ENCODE measurements around the gene PDGFD.

- TF ChIP-seq, protein P1, sequence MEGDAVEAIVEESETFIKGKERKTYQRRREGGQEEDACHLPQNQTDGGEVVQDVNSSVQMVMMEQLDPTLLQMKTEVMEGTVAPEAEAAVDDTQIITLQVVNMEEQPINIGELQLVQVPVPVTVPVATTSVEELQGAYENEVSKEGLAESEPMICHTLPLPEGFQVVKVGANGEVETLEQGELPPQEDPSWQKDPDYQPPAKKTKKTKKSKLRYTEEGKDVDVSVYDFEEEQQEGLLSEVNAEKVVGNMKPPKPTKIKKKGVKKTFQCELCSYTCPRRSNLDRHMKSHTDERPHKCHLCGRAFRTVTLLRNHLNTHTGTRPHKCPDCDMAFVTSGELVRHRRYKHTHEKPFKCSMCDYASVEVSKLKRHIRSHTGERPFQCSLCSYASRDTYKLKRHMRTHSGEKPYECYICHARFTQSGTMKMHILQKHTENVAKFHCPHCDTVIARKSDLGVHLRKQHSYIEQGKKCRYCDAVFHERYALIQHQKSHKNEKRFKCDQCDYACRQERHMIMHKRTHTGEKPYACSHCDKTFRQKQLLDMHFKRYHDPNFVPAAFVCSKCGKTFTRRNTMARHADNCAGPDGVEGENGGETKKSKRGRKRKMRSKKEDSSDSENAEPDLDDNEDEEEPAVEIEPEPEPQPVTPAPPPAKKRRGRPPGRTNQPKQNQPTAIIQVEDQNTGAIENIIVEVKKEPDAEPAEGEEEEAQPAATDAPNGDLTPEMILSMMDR (IDR thresholded peaks at IDR 0.05) = no peak
- TF ChIP-seq, protein P2, sequence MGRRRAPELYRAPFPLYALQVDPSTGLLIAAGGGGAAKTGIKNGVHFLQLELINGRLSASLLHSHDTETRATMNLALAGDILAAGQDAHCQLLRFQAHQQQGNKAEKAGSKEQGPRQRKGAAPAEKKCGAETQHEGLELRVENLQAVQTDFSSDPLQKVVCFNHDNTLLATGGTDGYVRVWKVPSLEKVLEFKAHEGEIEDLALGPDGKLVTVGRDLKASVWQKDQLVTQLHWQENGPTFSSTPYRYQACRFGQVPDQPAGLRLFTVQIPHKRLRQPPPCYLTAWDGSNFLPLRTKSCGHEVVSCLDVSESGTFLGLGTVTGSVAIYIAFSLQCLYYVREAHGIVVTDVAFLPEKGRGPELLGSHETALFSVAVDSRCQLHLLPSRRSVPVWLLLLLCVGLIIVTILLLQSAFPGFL (CRISPR knock-in tag; IDR thresholded peaks at IDR 0.05; ENCODE audit: borderline replicate concordance) = no peak
- TF ChIP-seq SMAD4 (CRISPR knock-in tag; IDR thresholded peaks at IDR 0.05) = no peak
- TF ChIP-seq SMAD3 (CRISPR knock-in tag; IDR thresholded peaks at IDR 0.05; ENCODE audit: borderline replicate concordance) = no peak
- TF ChIP-seq HMGA2 (CRISPR knock-in tag; IDR thresholded peaks at IDR 0.05) = no peak
- no peak for TF ChIP-seq CBFB (CRISPR knock-in tag; IDR thresholded peaks at IDR 0.05; ENCODE audit: low read depth)
- TF ChIP-seq, protein P3, sequence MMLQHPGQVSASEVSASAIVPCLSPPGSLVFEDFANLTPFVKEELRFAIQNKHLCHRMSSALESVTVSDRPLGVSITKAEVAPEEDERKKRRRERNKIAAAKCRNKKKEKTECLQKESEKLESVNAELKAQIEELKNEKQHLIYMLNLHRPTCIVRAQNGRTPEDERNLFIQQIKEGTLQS (CRISPR knock-in tag; conservative IDR thresholded peaks at IDR 0.05) = no peak
- TF ChIP-seq CREB1 (CRISPR knock-in tag; IDR thresholded peaks at IDR 0.05) = no peak
- TF ChIP-seq SP1 (CRISPR knock-in tag; conservative IDR thresholded peaks at IDR 0.05) = no peak
- no peak for TF ChIP-seq NFYB (CRISPR knock-in tag; conservative IDR thresholded peaks at IDR 0.05; ENCODE audit: low read depth)
- no peak for TF ChIP-seq ARID4B (CRISPR knock-in tag; IDR thresholded peaks at IDR 0.05; ENCODE audit: borderline replicate concordance)
These were observed 280.7 kb downstream of the PDGFD start for GRCh38 chr11:103883291-103883690.

All from WTC11 (cell line).